ENCODE measurements around the gene CRABP1.

The CRABP1 gene

GRCh38 chr15:78387246-78388037 lies 47.3 kb downstream of the CRABP1 start:
- Histone ChIP-seq H3K36me3 (ENCODE audit: insufficient read depth, low read length) (no peaks in the 10 kb centered on the region), H3K9me3 (ENCODE audit: low read depth, low read length) (no peaks in the 10 kb centered on the region), H3K9ac (ENCODE audit: insufficient read length) (no peak overlapping the region), H3K4me3 (peak overlapping the region; percentile 49), H3K27ac (peak overlapping the region; percentile 55; the same call in 1 of the 2 replicates)
- TF ChIP-seq FOXP2 (optimal IDR thresholded peaks at IDR 0.05; ENCODE audit: control extremely low read depth, extremely low read length, insufficient read depth), result no peak
- peak; percentile 63 for DNase-seq (ENCODE audit: low read depth, low spot score)

GRCh38 chr15:78388865-78389264 lies 48.7 kb downstream of the CRABP1 start:
- TF ChIP-seq EZH2 (IDR thresholded peaks at IDR 0.05) (no peak), POLR2AphosphoS5 (IDR thresholded peaks at IDR 0.05; ENCODE audit: borderline replicate concordance, low read depth, low read length) (no peak), FOXP2 (optimal IDR thresholded peaks at IDR 0.05; ENCODE audit: control extremely low read depth, extremely low read length, insufficient read depth) (no peak)
- no peak for DNase-seq (ENCODE audit: low read depth, low spot score)
- H3K4me3 ChIP-seq, result no peak overlapping the region

GRCh38 chr15:78389322-78389721 lies 49.2 kb downstream of the CRABP1 start:
- no peak for DNase-seq (ENCODE audit: low read depth, low spot score)
- H3K9ac ChIP-seq (ENCODE audit: insufficient read length), result no peak overlapping the region

More at GRCh38 chr15:78388865-78389264, 48.7 kb downstream of the CRABP1 start:
- Histone ChIP-seq H3K9me3 (ENCODE audit: low read depth, low read length) (no peaks in the 10 kb centered on the region), H3K27ac (peak overlapping the region; percentile 49; the same call in 1 of the 2 replicates), H3K9ac (ENCODE audit: insufficient read length) (no peak overlapping the region), H3K36me3 (ENCODE audit: insufficient read depth, low read length) (no peaks in the 10 kb centered on the region)

GRCh38 chr15:78389738-78390137 lies 49.6 kb downstream of the CRABP1 start:
- DNase-seq (ENCODE audit: low read depth, low spot score), result no peak
- Histone ChIP-seq H3K36me3 (ENCODE audit: insufficient read depth, low read length) (no peaks in the 10 kb centered on the region), H3K9me3 (ENCODE audit: low read depth, low read length) (no peaks in the 10 kb centered on the region), H3K9ac (ENCODE audit: insufficient read length) (no peak overlapping the region), H3K27ac (peak overlapping the region; percentile 49), H3K4me3 (no peak overlapping the region)
- TF ChIP-seq EZH2 (IDR thresholded peaks at IDR 0.05) (no peak), POLR2AphosphoS5 (IDR thresholded peaks at IDR 0.05; ENCODE audit: borderline replicate concordance, low read depth, low read length) (no peak), FOXP2 (optimal IDR thresholded peaks at IDR 0.05; ENCODE audit: control extremely low read depth, extremely low read length, insufficient read depth) (no peak)

More at GRCh38 chr15:78389322-78389721, 49.2 kb downstream of the CRABP1 start:
- Histone ChIP-seq H3K27ac (peak overlapping the region; percentile 49), H3K4me3 (no peak overlapping the region), H3K9me3 (ENCODE audit: low read depth, low read length) (no peaks in the 10 kb centered on the region), H3K36me3 (ENCODE audit: insufficient read depth, low read length) (no peaks in the 10 kb centered on the region)
- TF ChIP-seq EZH2 (IDR thresholded peaks at IDR 0.05) (no peak), POLR2AphosphoS5 (IDR thresholded peaks at IDR 0.05; ENCODE audit: borderline replicate concordance, low read depth, low read length) (no peak), FOXP2 (optimal IDR thresholded peaks at IDR 0.05; ENCODE audit: control extremely low read depth, extremely low read length, insufficient read depth) (no peak)

GRCh38 chr15:78390242-78390641 lies 50.1 kb downstream of the CRABP1 start:
- no peak overlapping the region for H3K4me3 ChIP-seq
- no peak for TF ChIP-seq POLR2AphosphoS5 (IDR thresholded peaks at IDR 0.05; ENCODE audit: borderline replicate concordance, low read depth, low read length)
- no peak for TF ChIP-seq FOXP2 (optimal IDR thresholded peaks at IDR 0.05; ENCODE audit: control extremely low read depth, extremely low read length, insufficient read depth)
- TF ChIP-seq EZH2 (IDR thresholded peaks at IDR 0.05), result no peak
- H3K27ac ChIP-seq, result no peak overlapping the region
- H3K9ac ChIP-seq (ENCODE audit: insufficient read length), result no peak overlapping the region
- no peaks in the 10 kb centered on the region for H3K36me3 ChIP-seq (ENCODE audit: insufficient read depth, low read length)
- no peak for DNase-seq (ENCODE audit: low read depth, low spot score)
- H3K9me3 ChIP-seq (ENCODE audit: low read depth, low read length), result no peaks in the 10 kb centered on the region

GRCh38 chr15:78390826-78391225 lies 50.7 kb downstream of the CRABP1 start:
- TF ChIP-seq EZH2 (IDR thresholded peaks at IDR 0.05) (no peak), FOXP2 (optimal IDR thresholded peaks at IDR 0.05; ENCODE audit: control extremely low read depth, extremely low read length, insufficient read depth) (no peak), POLR2AphosphoS5 (IDR thresholded peaks at IDR 0.05; ENCODE audit: borderline replicate concordance, low read depth, low read length) (no peak)
- H3K27ac ChIP-seq, result no peak overlapping the region
- no peak for DNase-seq (ENCODE audit: low read depth, low spot score)
- no peak overlapping the region for H3K9ac ChIP-seq (ENCODE audit: insufficient read length)
- H3K4me3 ChIP-seq, result no peak overlapping the region
- H3K36me3 ChIP-seq (ENCODE audit: insufficient read depth, low read length), result no peaks in the 10 kb centered on the region
- H3K9me3 ChIP-seq (ENCODE audit: low read depth, low read length), result no peaks in the 10 kb centered on the region

GRCh38 chr15:78391781-78392180 lies 51.6 kb downstream of the CRABP1 start:
- H3K27ac ChIP-seq, result no peak overlapping the region
- no peaks in the 10 kb centered on the region for H3K9me3 ChIP-seq (ENCODE audit: low read depth, low read length)
- no peak overlapping the region for H3K4me3 ChIP-seq
- TF ChIP-seq POLR2AphosphoS5 (IDR thresholded peaks at IDR 0.05; ENCODE audit: borderline replicate concordance, low read depth, low read length) (no peak), EZH2 (IDR thresholded peaks at IDR 0.05) (no peak), FOXP2 (optimal IDR thresholded peaks at IDR 0.05; ENCODE audit: control extremely low read depth, extremely low read length, insufficient read depth) (no peak)
- DNase-seq (ENCODE audit: low read depth, low spot score), result no peak
- no peak overlapping the region for H3K9ac ChIP-seq (ENCODE audit: insufficient read length)
- H3K36me3 ChIP-seq (ENCODE audit: insufficient read depth, low read length), result no peaks in the 10 kb centered on the region

- no peak for DNase-seq (ENCODE audit: low read depth, low spot score)
- Histone ChIP-seq H3K36me3 (ENCODE audit: insufficient read depth, low read length) (no peaks in the 10 kb centered on the region), H3K9ac (ENCODE audit: insufficient read length) (no peak overlapping the region), H3K27ac (no peak overlapping the region), H3K4me3 (no peak overlapping the region), H3K9me3 (ENCODE audit: low read depth, low read length) (no peaks in the 10 kb centered on the region)
- TF ChIP-seq POLR2AphosphoS5 (IDR thresholded peaks at IDR 0.05; ENCODE audit: borderline replicate concordance, low read depth, low read length), result no peak
- TF ChIP-seq FOXP2 (optimal IDR thresholded peaks at IDR 0.05; ENCODE audit: control extremely low read depth, extremely low read length, insufficient read depth), result no peak
- no peak for TF ChIP-seq EZH2 (IDR thresholded peaks at IDR 0.05)
These were observed 52.3 kb downstream of the CRABP1 start for GRCh38 chr15:78392430-78392829.
